Measurements from ENCODE around the gene SMURF1. TPM values are rescaled to one million over a fixed set of nuclear protein-coding genes. Genes with fewer than 3 reads are reported as not detected.
"Not testable (repeated sequence)": the region's sequence is repeated elsewhere in the genome, so short reads cannot be mapped to it uniquely, and the experiment has no call there.

SMURF1 gene
- total RNA-seq, 2 experiments from 2014 or later, result 12.4 to 13.4 TPM

GRCh38 chr7:99103836-99104235 is 40.1 kb downstream of the SMURF1 start:
- ATAC-seq, H3K27me3 Mint-ChIP-seq, H3K4me3 Mint-ChIP-seq, DNase-seq: not testable (repeated sequence)
- H3K36me3 Mint-ChIP-seq (ENCODE audit: low read depth), result peaks cover 16% of the 10 kb centered on the region
- POLR2A ChIA-PET, result interaction anchor here (0.6 to 1.1 kb wide), 2 partner anchors 108 to 534 kb away, joined by 3 to 6 read pairs; no protein-coding TSS in a partner anchor
- CTCF ChIA-PET, result interaction anchor here (1.7 kb wide), 1 partner anchor 20 kb away, joined by 3 read pairs; no protein-coding TSS in a partner anchor
- intact Hi-C loops (cut with DNase I, micrococcal nuclease), result loop anchor here (1.0 to 2.0 kb wide), 2 partner anchors 39 kb away; no protein-coding TSS in a partner anchor
- H3K4me1 Mint-ChIP-seq, result peaks cover 60% of the 10 kb centered on the region
- H3K9me3 Mint-ChIP-seq (ENCODE audit: low read depth), result peaks cover 12% of the 10 kb centered on the region
- H3K27ac Mint-ChIP-seq, result peak overlapping the region; percentile 6

GRCh38 chr7:99102809-99103690 is 40.9 kb downstream of the SMURF1 start:
- H3K9me3 Mint-ChIP-seq (ENCODE audit: low read depth), result peaks cover 19% of the 10 kb centered on the region
- ChIA-PET POLR2A (interaction anchor here (0.6 to 1.1 kb wide), 3 partner anchors 107 to 1571 kb away, joined by 3 to 6 read pairs (median 3); no protein-coding TSS in a partner anchor), CTCF (interaction anchor here (1.7 kb wide), 1 partner anchor 21 kb away, joined by 3 read pairs; no protein-coding TSS in a partner anchor)
- H3K4me3 Mint-ChIP-seq, result no peak overlapping the region
- peaks cover 64% of the 10 kb centered on the region for H3K4me1 Mint-ChIP-seq
- no peaks in the 10 kb centered on the region for H3K27me3 Mint-ChIP-seq
- H3K27ac Mint-ChIP-seq, result peak overlapping the region; percentile 69
- ATAC-seq (peak; percentile 66), DNase-seq (peak; percentile 70)
- peaks cover 24% of the 10 kb centered on the region for H3K36me3 Mint-ChIP-seq (ENCODE audit: low read depth)
- intact Hi-C loops (cut with DNase I, micrococcal nuclease), result loop anchor here (1.0 to 2.0 kb wide), 2 partner anchors 40 kb away; no protein-coding TSS in a partner anchor

DNA sequence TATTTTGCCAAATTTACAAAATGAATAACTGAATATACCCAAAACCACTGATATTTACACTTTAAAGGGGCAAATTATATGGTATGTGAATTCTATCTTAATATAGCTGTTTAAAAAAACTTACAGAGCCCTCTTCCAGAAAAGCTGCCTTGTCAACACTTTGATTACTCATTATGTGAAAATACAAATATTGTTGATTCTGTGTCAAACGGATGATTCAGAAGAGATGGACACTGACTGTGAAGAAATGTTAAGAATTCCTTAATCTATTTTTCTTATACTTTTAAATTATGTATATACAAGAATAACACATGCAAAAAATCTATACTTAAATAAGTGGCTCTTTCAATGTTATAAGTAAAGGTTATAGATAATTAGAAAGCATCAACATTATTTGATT is 41.5 kb downstream of the SMURF1 start:
- Mint-ChIP-seq H3K4me1 (peaks cover 62% of the 10 kb centered on the region), H3K27ac (no peak overlapping the region), H3K36me3 (ENCODE audit: low read depth) (peaks cover 25% of the 10 kb centered on the region), H3K4me3 (no peak overlapping the region), H3K27me3 (no peaks in the 10 kb centered on the region), H3K9me3 (ENCODE audit: low read depth) (peaks cover 25% of the 10 kb centered on the region)
- ATAC-seq, result no peak
- intact Hi-C loops (cut with DNase I, micrococcal nuclease), result loop anchor here in 1 of 2 experiments (2.0 kb wide), 1 partner anchor 40 kb away; no protein-coding TSS in a partner anchor
- CTCF ChIA-PET, result interaction anchor here (1.7 kb wide), 1 partner anchor 22 kb away, joined by 3 read pairs; no protein-coding TSS in a partner anchor
- POLR2A ChIA-PET, result interaction anchor here (0.6 kb wide), 1 partner anchor 1572 kb away, joined by 3 read pairs; no protein-coding TSS in a partner anchor
- no peak for DNase-seq

DNA sequence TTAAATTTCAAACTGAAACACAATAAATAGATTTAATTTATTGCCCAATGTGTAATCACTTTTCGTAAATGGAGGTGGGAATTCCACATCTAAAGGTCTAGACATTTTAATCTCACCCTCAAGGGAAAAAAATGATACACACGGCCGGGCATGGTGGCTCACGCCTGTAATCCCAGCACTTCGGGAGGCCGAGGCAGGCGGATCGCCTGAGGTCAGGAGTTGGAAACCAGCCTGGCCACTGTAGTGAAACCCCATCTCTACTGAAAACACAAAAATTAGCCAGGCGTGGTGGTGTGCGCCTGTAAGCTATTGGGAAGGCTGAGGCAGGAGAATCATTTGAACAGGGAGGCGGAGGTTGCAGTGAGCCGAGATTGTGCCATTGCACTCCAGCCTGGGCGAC is 42.4 kb downstream of the SMURF1 start:
- intact Hi-C loops (cut with DNase I, micrococcal nuclease); ATAC-seq; H3K4me3 Mint-ChIP-seq; H3K27me3 Mint-ChIP-seq; DNase-seq; H3K27ac Mint-ChIP-seq: not testable (repeated sequence)
- CTCF ChIA-PET, result interaction anchor here (1.1 kb wide), 1 partner anchor 51 kb away, joined by 3 read pairs; no protein-coding TSS in a partner anchor
- Mint-ChIP-seq H3K9me3 (ENCODE audit: low read depth) (peaks cover 26% of the 10 kb centered on the region), H3K4me1 (peaks cover 64% of the 10 kb centered on the region), H3K36me3 (ENCODE audit: low read depth) (peaks cover 27% of the 10 kb centered on the region)
- POLR2A ChIA-PET, result interaction anchor here (0.6 kb wide), 1 partner anchor 59 kb away, joined by 3 read pairs; no protein-coding TSS in a partner anchor

GRCh38 chr7:99099499-99100077 is 44.3 kb downstream of the SMURF1 start:
- no peaks in the 10 kb centered on the region for H3K27me3 Mint-ChIP-seq
- peaks cover 28% of the 10 kb centered on the region for H3K36me3 Mint-ChIP-seq (ENCODE audit: low read depth)
- H3K4me1 Mint-ChIP-seq, result peaks cover 57% of the 10 kb centered on the region
- POLR2A ChIA-PET, result no interaction called here
- peaks cover 26% of the 10 kb centered on the region for H3K9me3 Mint-ChIP-seq (ENCODE audit: low read depth)
- H3K27ac Mint-ChIP-seq, result no peak overlapping the region
- DNase-seq (no peak), ATAC-seq (no peak)
- intact Hi-C loops (cut with DNase I, micrococcal nuclease), result no loop called here
- CTCF ChIA-PET, result no interaction called here
- no peak overlapping the region for H3K4me3 Mint-ChIP-seq

GRCh38 chr7:99098824-99099498 is 44.9 kb downstream of the SMURF1 start:
- H3K9me3 Mint-ChIP-seq (ENCODE audit: low read depth), result peaks cover 26% of the 10 kb centered on the region
- DNase-seq, result no peak
- H3K27me3 Mint-ChIP-seq, result no peaks in the 10 kb centered on the region
- POLR2A ChIA-PET, result no interaction called here
- peaks cover 61% of the 10 kb centered on the region for H3K4me1 Mint-ChIP-seq
- H3K36me3 Mint-ChIP-seq (ENCODE audit: low read depth), result peaks cover 28% of the 10 kb centered on the region
- no peak for ATAC-seq
- intact Hi-C loops (cut with DNase I, micrococcal nuclease), result no loop called here
- CTCF ChIA-PET, result no interaction called here
- H3K4me3 Mint-ChIP-seq, result no peak overlapping the region
- no peak overlapping the region for H3K27ac Mint-ChIP-seq

- Mint-ChIP-seq H3K4me3 (no peak overlapping the region), H3K36me3 (ENCODE audit: low read depth) (peaks cover 25% of the 10 kb centered on the region), H3K27me3 (no peaks in the 10 kb centered on the region), H3K4me1 (peaks cover 55% of the 10 kb centered on the region), H3K27ac (no peak overlapping the region), H3K9me3 (ENCODE audit: low read depth) (peaks cover 26% of the 10 kb centered on the region)
- peak; percentile 45 for ATAC-seq
- ChIA-PET POLR2A (no interaction called here), CTCF (interaction anchor here (1.2 kb wide), 1 partner anchor 14 kb away, joined by 3 read pairs; no protein-coding TSS in a partner anchor)
- intact Hi-C loops (cut with DNase I, micrococcal nuclease), result no loop called here
- DNase-seq, result no peak
These were observed 45.6 kb downstream of the SMURF1 start for GRCh38 chr7:99098286-99098823.

GRCh38 chr7:99097730-99098129 is 46.2 kb downstream of the SMURF1 start:
- Mint-ChIP-seq H3K36me3 (ENCODE audit: low read depth) (peaks cover 25% of the 10 kb centered on the region), H3K27me3 (no peaks in the 10 kb centered on the region), H3K9me3 (ENCODE audit: low read depth) (peaks cover 26% of the 10 kb centered on the region), H3K4me1 (peaks cover 49% of the 10 kb centered on the region), H3K27ac (no peak overlapping the region), H3K4me3 (no peak overlapping the region)
- intact Hi-C loops (cut with DNase I, micrococcal nuclease), result no loop called here
- CTCF ChIA-PET, result interaction anchor here (1.2 kb wide), 1 partner anchor 15 kb away, joined by 3 read pairs; no protein-coding TSS in a partner anchor
- ATAC-seq (no peak), DNase-seq (no peak)
- POLR2A ChIA-PET, result no interaction called here

DNA sequence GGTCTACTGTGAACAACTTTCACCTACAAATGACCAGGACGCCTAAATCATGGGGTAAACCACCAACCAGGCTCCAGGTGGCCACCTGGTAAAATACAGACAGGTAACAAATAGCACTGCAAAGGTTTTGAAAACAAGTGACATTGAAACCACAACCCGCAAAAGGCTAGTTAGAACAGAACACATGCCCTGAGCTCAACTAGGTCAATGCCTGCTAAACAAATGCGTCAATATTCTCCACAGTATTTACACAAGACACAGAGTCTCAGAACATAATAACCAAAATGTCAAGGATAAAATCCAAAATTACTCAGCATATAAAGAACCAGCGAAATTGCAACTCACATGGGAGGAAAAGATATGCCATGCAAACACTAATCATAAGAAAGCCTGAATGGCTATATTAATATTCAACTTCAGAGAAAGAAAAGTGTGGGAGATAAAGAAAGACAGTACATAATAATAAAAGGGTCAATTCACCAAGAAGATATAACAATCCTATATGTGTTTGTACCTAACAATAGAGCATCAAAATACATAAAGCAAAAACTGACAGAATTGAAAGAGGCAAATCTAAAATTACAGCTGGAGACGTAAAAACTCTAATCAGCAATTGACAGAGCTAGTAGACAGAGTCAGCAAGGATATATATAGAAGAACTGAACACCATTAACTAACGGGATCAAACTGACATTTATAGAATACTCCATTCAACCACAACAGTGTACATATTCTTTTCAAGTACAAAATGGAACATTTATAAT is 47.6 kb downstream of the SMURF1 start:
- ATAC-seq (no peak), DNase-seq (no peak)
- no peak overlapping the region for H3K27ac Mint-ChIP-seq
- POLR2A ChIA-PET, result no interaction called here
- CTCF ChIA-PET, result interaction anchor here (1.2 to 1.3 kb wide), 2 partner anchors 35 to 77 kb away, joined by 3 read pairs; no protein-coding TSS in a partner anchor
- intact Hi-C loops (cut with DNase I, micrococcal nuclease), result no loop called here
- peaks cover 26% of the 10 kb centered on the region for H3K9me3 Mint-ChIP-seq (ENCODE audit: low read depth)
- no peaks in the 10 kb centered on the region for H3K27me3 Mint-ChIP-seq
- no peak overlapping the region for H3K4me3 Mint-ChIP-seq
- H3K4me1 Mint-ChIP-seq, result peaks cover 44% of the 10 kb centered on the region
- H3K36me3 Mint-ChIP-seq (ENCODE audit: low read depth), result peaks cover 25% of the 10 kb centered on the region

GRCh38 chr7:99095698-99096097 is 48.2 kb downstream of the SMURF1 start:
- H3K4me1 Mint-ChIP-seq, result peaks cover 42% of the 10 kb centered on the region
- no peak for ATAC-seq

More at GRCh38 chr7:99095698-99096097, 48.2 kb downstream of the SMURF1 start:
- intact Hi-C loops (cut with DNase I, micrococcal nuclease), result no loop called here
- no peak overlapping the region for H3K4me3 Mint-ChIP-seq
- H3K27ac Mint-ChIP-seq, result no peak overlapping the region
- CTCF ChIA-PET, result interaction anchor here (1.0 to 1.2 kb wide), 2 partner anchors 18 to 78 kb away, joined by 3 read pairs; no protein-coding TSS in a partner anchor
- POLR2A ChIA-PET, result no interaction called here
- no peaks in the 10 kb centered on the region for H3K27me3 Mint-ChIP-seq
- no peak for DNase-seq
- peaks cover 24% of the 10 kb centered on the region for H3K9me3 Mint-ChIP-seq (ENCODE audit: low read depth)
- H3K36me3 Mint-ChIP-seq (ENCODE audit: low read depth), result peaks cover 23% of the 10 kb centered on the region
